GM10847 (cell line): Measurements from ENCODE around the gene HORMAD1.

ENCODE experiments used
- POLR2A ChIP-seq: IDR thresholded peaks from 2 replicates; pipeline ENCODE4 v1.6.1; 2011; ENCODE audit not compliant: insufficient read length; ENCODE audit errors: extremely low read depth

HORMAD1 gene

DNA sequence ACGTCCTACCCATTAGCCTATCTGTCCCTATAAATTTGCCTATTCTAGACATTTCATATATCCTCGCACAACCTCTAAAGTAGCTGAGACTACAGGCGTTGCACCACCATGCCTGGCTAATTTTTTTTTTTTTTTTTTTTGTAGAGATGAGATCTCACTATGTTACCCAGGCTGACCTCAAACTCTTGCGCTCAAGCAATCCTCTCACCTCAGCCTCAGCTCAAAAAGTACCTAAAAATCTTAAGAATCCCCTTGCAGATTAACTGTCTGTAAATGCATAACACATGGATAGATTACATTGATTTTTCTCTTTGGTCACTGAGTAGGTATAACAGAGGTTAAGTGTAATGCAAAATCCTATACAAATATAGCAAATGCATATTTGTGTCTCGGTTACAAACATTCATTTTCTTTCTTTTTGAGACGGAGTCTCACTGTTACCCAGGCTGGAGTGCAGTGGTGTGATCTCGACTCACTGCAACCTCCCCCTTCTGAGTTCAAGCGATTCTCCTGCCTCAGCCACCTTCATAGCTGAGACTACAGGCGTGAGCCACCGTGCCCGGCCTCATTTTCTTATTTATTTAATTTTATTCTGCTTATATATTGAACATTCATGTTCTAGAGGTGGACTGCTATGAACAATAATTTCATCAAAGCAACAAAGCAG, 2.3 kb downstream of the HORMAD1 start:
- no peak for TF ChIP-seq POLR2A

DNA sequence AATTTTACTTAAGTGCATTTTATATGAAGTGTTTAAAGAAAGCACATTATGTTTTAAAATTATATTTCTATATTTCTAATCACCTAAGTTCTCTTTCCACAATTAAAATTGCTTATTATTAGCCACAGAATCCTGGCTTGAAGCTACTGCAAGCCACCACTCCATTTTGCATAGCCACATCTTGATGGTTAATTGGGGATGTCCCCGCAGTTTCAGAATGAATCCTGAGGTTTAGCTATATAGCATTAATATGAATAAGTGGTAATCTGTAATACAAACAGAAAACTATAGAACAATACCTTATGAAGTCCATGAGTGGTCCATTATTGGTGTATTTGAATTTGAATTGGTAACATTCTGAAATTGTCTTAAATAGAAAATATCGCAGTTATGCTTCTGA, 12.1 kb downstream of the HORMAD1 start:
- no peak for TF ChIP-seq POLR2A

DNA sequence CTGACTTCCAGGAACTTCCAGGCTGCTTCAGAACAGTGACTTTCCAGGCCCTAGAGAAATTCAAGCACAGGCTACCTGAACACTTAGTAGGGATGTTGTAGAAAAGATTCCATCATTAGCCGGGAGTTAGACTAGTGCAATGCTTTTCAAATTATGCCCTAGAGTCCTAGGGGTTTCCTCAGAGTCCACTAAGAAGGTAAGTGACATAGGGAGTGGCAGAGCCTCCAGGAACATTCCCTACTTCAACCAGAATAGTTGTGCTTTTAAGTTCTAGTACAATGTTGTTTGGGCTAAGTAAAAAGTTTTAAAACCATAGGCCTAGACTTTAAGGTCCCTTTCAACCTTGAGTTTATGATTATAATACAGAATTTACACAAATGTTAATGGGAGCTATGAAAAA, 14.6 kb downstream of the HORMAD1 start:
- TF ChIP-seq POLR2A, result no peak

DNA sequence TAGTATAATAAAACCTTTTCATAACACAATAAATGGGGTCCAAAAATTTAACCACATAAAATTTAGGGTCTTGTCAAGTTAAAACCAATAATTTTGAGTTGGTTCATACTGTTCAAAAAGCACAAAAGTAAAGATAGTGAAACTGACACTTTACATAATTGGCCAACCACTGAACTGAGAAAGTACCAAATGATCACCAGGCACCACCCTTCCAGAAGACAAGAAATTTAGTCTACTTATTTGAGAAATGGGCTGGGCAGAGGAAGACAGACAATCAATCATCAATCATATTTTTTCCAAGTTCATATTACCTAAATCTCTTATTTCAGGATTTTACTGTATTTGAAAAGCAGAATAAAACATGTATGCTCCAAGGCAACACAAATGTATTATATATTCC, 17.3 kb downstream of the HORMAD1 start:
- TF ChIP-seq POLR2A, result no peak

DNA sequence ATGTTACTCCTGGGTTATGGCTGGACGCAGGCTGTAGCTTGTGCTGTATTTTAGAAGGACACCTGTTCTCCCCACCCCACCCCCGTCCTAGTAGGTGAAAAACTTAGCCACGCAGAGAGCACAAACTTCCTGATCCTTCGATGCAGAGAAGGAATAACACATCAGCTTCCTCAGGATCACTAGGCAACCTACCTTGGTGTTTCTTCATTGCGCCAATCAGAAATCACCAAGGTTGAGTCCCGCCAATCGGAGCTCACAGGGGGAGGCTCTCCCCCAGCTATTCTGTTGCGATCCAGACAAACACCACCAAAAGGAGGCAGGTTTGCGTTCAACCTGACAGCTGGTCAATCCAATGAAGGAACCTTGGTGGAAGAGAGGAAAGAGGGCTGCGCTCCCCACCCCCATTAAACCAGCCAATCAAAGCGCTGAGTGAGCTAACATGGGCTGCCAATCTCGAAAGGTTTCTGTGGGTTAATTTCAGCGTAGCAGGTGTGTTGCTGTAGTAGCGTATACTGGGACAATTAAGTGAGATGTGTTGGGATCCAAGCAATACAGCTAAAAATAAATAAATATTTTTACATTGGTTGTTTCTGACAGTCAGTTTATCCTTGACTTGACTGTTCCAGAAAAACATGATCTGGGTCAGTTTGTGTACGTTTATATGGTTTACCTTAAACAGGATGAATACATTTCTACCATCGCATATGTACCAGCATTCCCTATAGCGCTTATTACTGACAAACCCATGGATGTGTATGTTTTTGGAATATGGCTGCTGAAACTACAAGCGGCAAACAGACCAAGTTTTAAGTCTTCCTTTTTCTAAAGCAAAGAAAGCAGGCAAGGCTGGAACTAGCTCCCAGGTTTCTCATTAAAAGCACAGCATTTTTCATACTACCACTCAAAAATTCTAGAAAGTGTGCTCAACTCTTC, 23.4 kb downstream of the HORMAD1 start, which contains the start of gene GOLPH3L:
GOLPH3L (minus strand) TSS at position 160 of the 933 bp plus-strand sequence. CDS start 2,316 bp downstream, outside the sequence.
- TF ChIP-seq POLR2A, result no peak

DNA sequence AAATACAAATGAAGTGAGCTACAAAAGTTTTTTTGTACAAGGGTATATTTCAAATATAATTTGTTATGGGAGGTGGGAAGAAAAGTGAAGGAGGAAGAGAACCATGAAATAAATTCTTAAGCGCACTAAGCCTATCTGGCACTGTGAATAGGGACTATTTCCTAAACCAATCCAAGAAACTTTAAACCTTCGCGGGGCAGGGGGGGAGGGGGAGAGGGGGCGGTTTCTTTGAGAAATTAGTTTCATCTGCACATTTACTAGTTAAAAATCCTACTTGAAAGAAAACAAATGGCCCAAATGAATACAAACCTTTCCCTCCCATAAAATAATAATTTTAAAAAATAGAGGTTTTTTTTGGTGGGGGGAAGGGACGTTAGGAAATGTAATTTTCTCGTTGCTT, 24.1 kb downstream of the HORMAD1 start:
- no peak for TF ChIP-seq POLR2A

DNA sequence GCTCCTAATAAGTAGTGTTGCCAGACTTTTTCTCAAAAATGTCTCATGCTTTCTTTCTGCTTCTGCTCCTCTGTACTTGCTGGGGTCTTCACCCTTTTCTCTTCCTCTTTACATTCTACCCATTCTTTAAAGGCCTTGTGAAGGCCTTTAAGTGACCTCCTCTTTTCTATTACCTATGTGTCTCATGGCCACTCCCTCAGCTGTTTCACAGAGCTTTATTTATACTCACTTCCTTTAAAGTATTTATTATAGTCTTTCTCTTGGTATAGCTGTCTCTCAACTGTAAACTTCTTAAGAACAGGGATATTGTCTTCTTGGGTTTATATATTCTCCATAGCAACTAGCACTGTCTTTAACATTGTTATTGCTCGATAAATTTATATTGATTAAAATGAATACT, 24.5 kb downstream of the HORMAD1 start:
- TF ChIP-seq POLR2A, result no peak

DNA sequence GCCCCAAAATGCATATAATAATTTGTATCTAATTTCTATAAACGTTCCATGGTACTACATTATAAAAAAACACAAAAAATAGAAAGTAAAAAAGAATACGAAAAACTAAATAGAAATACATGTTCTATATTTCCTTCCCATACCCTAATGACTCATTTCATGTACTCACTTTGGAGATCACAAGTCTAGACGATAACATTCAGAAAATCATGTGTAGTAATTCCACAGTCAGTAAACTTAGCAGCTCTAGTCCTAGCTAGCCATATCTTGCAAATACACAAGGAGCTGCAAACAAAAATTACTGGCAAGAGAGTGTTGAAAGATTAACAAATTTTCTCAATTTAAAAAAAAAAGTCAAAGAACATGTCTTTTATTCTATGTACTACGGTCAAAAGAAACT, 25.1 kb downstream of the HORMAD1 start:
- TF ChIP-seq POLR2A, result no peak

DNA sequence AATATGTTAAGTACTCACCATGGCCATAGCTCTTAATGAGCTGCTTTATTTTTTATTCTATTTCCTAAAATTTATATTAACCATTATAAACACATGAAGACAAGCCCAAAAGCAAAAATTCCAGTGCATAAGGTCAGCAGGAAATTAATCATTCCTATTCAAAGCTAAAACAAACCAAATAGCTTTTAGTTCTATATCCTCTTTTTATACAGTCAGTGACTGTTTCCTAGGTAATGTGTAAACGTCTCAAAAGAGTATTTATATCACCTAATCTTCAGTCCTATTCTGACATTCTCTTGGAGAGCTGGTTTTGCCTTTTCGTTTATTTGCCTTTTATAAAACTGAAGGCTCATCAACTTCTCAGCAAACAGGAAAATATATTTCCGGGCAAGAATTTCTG, 28.0 kb downstream of the HORMAD1 start:
- TF ChIP-seq POLR2A, result no peak

DNA sequence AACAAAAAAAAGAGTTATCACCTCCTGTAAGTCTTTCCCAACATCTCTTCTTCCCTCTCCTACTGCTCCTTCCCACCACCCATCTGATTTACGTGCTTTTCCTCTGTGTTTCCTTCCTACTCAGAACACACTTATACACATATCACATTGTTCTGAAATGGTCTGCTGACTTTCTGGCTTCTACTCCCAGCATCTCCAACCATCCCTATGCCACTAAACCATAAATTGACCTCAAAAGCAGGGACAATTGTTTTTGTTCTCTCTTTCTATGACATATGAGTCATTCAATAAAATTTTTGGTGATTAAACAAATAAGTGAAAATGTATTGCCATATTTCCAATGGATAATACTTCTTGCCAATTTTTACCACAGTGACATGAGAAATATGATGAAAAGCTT, 31.9 kb downstream of the HORMAD1 start:
- TF ChIP-seq POLR2A, result no peak

DNA sequence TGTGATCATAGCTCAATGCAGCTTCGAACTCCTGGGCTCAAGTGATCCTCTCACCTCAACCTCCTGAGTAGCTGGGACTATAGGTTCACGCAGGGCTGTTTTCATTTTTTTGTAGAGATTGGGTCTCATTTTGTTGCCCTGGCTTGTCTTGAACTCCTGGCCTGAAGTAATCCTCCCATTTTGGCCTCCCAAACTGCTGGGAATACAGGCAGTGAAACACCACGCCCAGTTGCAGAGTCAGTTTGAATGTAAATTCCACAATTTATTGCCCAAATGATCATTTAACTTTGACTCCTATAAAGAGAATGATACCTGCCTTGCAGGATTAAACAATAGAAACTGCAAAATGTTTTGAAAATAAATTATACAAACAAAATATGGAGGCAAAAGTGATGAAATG, 34.4 kb downstream of the HORMAD1 start:
- TF ChIP-seq POLR2A, result no peak

DNA sequence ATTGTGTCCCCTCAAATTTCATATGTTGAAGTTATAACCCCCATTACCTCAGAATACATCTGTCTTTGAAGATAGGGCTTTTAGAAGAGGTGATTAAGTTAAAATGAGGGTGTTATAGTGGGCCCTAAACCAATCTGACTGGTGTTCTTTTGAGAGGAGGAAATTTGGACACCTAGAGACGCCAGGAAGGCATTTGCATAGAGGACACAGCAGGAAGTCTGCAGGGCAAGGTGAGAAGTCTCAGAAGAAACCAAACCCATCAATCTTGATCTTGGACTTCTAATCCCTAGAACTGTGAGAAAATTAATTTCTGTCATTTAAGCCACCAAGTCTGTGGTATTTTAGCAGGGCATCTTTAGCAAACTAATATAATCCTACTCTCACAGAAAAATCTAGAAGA, 36.8 kb downstream of the HORMAD1 start:
- TF ChIP-seq POLR2A, result no peak

DNA sequence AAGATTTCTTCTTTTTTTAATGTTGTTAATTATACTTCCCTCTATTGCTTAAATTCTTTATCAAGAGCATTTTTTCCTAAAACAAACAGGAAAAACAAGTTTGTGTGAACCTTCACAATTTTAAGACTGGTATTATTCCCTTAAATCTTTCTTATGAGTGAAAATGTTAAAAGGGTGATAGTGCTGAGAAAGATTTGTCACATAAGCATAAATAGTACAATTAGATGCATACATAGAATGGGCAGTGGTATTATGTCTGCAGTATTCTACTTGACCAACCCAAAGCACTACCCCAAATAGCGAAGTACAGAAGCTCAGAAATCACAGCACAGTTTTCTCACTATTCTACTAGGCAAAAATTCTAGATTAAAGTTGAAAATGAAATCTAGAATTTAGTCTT, 41.7 kb downstream of the HORMAD1 start:
- no peak for TF ChIP-seq POLR2A

DNA sequence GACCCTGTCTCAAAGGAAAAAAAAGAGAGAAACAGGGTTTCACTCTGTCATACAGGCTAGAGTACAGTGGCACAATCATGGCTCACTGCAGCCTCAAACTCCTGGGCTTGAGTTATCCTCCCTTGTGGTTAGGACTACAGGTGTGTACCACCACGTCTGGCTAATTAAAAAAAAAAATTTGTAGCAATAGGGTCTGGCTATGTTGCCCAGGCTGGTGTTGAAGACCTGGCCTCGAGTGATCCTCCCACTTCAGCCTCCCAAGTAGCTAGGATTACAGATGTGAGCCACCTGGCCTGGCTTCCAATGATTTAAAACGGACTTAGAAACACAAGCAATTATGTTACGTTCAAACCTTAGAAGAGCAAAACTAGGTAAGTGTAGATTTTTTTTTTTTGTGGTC, 45.8 kb downstream of the HORMAD1 start:
- no peak for TF ChIP-seq POLR2A

DNA sequence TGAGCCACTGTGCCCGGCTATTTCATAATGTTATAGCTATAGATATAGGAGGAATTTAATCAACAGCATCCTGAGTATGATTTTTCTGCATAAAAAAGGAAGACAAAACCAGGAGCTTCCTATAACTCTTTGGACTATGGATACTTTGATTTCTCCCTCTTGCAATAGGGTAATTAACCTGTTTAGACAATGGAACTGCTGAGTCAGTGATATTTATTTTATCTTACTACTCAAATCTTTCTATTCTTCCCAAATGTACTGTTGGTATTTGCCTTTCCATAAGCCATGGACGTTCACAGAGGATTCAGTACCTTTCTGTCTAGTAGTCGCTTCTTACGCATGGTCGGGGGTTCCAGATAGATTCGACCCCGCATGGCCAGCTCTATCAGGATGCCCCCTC, 57.4 kb downstream of the HORMAD1 start:
- no peak for TF ChIP-seq POLR2A

DNA sequence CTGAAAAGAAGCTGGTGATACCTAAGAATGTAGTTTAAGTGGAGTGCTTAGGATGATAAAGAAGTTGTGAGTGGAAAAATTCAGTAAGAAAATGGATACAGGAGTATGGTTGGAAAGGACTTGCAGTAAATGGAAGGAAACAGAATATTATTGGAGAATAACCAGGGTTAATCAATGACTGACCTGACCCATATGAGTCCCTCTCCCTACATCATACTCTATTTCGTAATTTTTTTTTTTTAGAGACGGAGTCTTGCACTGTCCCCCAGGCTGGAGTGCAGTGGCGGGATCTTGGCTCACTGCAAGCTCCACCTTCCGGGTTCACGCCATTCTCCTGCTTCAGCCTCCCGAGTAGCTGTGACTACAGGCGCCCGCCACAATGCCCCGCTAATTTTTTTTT, 57.9 kb downstream of the HORMAD1 start:
- TF ChIP-seq POLR2A, result no peak
